Measurements from ENCODE around the gene TCIRG1. TPM values are rescaled to one million over a fixed set of nuclear protein-coding genes. Genes with fewer than 3 reads are reported as not detected.
A peak's percentile ranks its signal among the peaks of the same experiment; 100 is the strongest.

Gene TCIRG1
- total RNA-seq, 1 donor from 2014 or later, result 385 TPM

DNA sequence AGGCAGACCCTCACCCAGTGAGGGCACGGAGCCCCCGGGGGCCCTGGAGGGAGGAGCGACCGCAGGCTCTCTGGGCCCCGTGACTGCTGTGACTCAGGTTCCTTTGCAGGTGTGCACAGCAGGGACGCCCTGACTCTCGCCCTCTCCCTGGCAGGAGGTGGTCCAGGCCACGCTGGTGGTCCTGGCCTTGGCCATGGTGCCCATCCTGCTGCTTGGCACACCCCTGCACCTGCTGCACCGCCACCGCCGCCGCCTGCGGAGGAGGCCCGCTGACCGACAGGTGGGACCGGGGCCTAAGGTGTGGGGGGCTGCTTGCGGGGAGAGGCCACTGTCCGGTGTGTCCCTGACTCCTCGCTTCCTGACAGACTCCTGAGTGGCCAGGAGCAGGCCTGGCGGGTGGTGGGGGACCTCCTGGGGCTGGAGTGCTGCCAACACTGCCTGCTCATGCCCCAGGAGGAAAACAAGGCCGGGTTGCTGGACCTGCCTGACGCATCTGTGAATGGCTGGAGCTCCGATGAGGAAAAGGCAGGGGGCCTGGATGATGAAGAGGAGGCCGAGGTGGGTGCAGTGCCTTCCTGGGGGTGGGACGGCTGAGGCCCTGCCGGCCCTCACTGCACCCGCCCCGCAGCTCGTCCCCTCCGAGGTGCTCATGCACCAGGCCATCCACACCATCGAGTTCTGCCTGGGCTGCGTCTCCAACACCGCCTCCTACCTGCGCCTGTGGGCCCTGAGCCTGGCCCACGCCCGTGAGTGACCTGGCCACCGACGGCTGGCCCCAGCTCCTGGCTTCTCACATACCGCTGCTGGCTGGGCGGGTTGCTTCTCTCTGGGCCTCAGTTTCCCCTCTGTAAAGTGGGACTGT lies 10.9 kb downstream of the TCIRG1 start:
- Histone ChIP-seq H3K36me3 (peaks cover 60 to 69% of the 10 kb centered on the region in 2 donors), H3K9me3 (no peaks in the 10 kb centered on the region), H3K27ac (no peak overlapping the region), H3K27me3 (no peaks in the 10 kb centered on the region), H3K4me1 (no peaks in the 10 kb centered on the region), H3K4me3 (no peak overlapping the region)
- intact Hi-C loops (cut with DNase I), result no loop called here
- DNase-seq (ENCODE audit: low spot score in 2 of 2), result peak in 1 of 2 donors; percentile 62
- TF ChIP-seq, protein P1, sequence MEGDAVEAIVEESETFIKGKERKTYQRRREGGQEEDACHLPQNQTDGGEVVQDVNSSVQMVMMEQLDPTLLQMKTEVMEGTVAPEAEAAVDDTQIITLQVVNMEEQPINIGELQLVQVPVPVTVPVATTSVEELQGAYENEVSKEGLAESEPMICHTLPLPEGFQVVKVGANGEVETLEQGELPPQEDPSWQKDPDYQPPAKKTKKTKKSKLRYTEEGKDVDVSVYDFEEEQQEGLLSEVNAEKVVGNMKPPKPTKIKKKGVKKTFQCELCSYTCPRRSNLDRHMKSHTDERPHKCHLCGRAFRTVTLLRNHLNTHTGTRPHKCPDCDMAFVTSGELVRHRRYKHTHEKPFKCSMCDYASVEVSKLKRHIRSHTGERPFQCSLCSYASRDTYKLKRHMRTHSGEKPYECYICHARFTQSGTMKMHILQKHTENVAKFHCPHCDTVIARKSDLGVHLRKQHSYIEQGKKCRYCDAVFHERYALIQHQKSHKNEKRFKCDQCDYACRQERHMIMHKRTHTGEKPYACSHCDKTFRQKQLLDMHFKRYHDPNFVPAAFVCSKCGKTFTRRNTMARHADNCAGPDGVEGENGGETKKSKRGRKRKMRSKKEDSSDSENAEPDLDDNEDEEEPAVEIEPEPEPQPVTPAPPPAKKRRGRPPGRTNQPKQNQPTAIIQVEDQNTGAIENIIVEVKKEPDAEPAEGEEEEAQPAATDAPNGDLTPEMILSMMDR (IDR thresholded peaks at IDR 0.05), result no peak

DNA sequence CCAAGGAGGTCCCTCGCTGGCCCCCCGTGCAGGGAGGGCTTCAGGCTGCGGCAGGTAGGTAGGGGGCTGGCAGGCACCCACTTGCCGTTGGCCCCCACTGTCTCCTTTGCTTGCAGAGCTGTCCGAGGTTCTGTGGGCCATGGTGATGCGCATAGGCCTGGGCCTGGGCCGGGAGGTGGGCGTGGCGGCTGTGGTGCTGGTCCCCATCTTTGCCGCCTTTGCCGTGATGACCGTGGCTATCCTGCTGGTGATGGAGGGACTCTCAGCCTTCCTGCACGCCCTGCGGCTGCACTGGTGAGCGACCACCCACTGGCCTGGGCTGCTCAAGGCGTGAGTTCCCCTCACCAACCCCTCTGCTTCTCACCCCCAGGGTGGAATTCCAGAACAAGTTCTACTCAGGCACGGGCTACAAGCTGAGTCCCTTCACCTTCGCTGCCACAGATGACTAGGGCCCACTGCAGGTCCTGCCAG lies 11.6 kb downstream of the TCIRG1 start:
- no peaks in the 10 kb centered on the region for H3K4me1 ChIP-seq
- DNase-seq (ENCODE audit: low spot score in 2 of 2), result no peak
- H3K27ac ChIP-seq, result no peak overlapping the region
- TF ChIP-seq, protein P1 (IDR thresholded peaks at IDR 0.05), result no peak
- H3K27me3 ChIP-seq, result no peaks in the 10 kb centered on the region
- no peaks in the 10 kb centered on the region for H3K9me3 ChIP-seq
- H3K36me3 ChIP-seq, result peaks cover 56 to 64% of the 10 kb centered on the region in 2 donors
- H3K4me3 ChIP-seq, result no peak overlapping the region
- intact Hi-C loops (cut with DNase I), result no loop called here

DNA sequence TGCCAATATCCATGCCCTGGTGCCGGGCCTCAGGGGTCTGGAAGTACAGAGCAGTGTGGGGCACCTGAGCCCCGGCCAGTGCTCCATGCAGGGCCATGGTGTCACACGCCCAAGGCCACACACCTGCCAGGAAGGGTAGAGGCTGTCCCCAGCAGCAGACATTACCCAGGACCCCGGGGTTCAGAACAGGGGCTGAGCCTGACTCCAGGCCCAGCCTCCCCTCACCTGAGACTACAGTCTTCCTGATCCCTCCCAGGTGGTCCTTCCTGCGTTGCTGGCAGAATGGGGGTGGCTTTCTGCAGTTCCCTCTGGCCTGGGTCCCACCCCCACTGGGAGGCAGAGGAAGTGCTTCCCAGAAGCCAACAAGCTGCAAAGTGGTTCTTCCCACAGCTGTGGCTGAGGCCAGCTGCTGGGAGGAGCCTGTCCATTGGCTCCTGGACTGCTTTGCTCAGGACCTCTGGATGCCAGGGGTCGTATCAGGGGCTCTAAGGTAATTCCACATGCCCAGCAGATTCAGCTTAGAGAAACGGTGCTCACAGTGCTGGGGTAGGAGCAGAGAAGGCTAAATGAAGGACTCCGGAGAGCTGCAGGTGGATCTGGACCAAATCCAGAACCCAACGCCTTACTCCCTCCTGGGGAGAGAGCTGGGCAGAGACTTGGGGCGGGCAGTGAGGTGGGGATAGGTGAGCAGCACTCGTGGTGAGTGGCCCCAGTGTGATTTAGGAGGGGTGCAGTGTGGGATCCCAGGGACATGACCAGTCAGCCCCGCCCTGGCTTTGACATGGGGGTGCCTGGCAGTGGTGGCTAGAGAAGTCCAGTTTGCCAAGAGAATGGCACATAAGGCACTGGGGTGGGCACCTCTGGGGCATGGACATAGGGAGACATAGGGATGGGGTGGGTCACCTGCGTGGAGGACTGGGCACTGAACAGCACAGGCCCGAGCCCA lies 12.6 kb downstream of the TCIRG1 start:
- Histone ChIP-seq H3K9me3 (no peaks in the 10 kb centered on the region), H3K27me3 (no peaks in the 10 kb centered on the region), H3K36me3 (peaks cover 49 to 58% of the 10 kb centered on the region in 2 donors), H3K27ac (no peak overlapping the region), H3K4me1 (no peaks in the 10 kb centered on the region), H3K4me3 (no peak overlapping the region)
- TF ChIP-seq, protein P1 (IDR thresholded peaks at IDR 0.05), result no peak
- no peak for DNase-seq (ENCODE audit: low spot score in 2 of 2)
- intact Hi-C loops (cut with DNase I), result no loop called here

- H3K27me3 ChIP-seq, result no peaks in the 10 kb centered on the region
- H3K9me3 ChIP-seq, result no peaks in the 10 kb centered on the region
- peaks cover 49 to 54% of the 10 kb centered on the region in 2 donors for H3K36me3 ChIP-seq
- TF ChIP-seq, protein P1 (IDR thresholded peaks at IDR 0.05), result no peak
- no peaks in the 10 kb centered on the region for H3K4me1 ChIP-seq
- no peak overlapping the region for H3K4me3 ChIP-seq
- intact Hi-C loops (cut with DNase I), result no loop called here
- no peak for DNase-seq (ENCODE audit: low spot score in 2 of 2)
- H3K27ac ChIP-seq, result no peak overlapping the region
These were observed 13.5 kb downstream of the TCIRG1 start for GRCh38 chr11:68052137-68052873.

DNA sequence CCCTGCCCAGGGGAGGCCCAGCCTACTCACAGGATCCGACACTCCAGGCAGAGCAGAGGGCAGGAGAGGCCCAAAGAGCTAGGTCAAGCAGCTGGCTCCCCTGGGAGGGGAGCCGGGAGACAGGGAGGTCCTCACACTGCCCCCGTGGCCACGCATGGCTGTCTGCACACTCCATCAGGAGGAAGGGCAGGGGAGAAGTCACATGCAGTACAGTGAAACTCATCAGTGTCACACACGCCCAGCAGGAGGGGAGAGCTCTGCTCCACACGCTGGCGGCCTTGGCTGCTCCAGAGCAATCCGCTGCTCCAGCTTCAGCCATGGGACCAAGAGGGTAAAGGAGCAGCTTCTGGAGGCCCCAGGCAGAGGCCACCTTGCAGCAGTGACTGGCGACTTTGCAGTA lies 14.3 kb downstream of the TCIRG1 start:
- intact Hi-C loops (cut with DNase I), result no loop called here
- DNase-seq (ENCODE audit: low spot score in 2 of 2), result no peak
- Histone ChIP-seq H3K9me3 (no peaks in the 10 kb centered on the region), H3K36me3 (peaks cover 44 to 50% of the 10 kb centered on the region in 2 donors), H3K4me3 (no peak overlapping the region), H3K4me1 (no peaks in the 10 kb centered on the region), H3K27ac (no peak overlapping the region), H3K27me3 (no peaks in the 10 kb centered on the region)
- TF ChIP-seq, protein P1 (IDR thresholded peaks at IDR 0.05), result no peak
